WTC11 (cell line): Measurements from ENCODE around the gene ABCC6.

Experiments used
- CTCF ChIP-seq: fragments of 200-600 bp; IDR thresholded peaks from 2 replicates; pipeline ENCODE4 v1.8.0; 2022; ENCODE audit warnings: antibody characterized with exemption
- E2F5 ChIP-seq: sonication (generic); formaldehyde crosslinking; IDR thresholded peaks from 2 replicates; pipeline ENCODE4 v1.8.1; 2022; ENCODE audit warnings: mild to moderate bottlenecking, moderate library complexity, missing genetic modification reagents
- FOXJ3 ChIP-seq: sonication (generic); formaldehyde crosslinking; IDR thresholded peaks from 2 replicates; pipeline ENCODE4 v1.9.0; 2021; ENCODE audit warnings: missing genetic modification reagents, mild to moderate bottlenecking, borderline replicate concordance
- FOXP4 ChIP-seq: sonication (generic); formaldehyde crosslinking; IDR thresholded peaks from 2 replicates; pipeline ENCODE4 v1.8.0; 2022; ENCODE audit warnings: mild to moderate bottlenecking, missing genetic modification reagents
- MAX ChIP-seq: sonication (generic); formaldehyde crosslinking; IDR thresholded peaks from 2 replicates; pipeline ENCODE4 v1.8.0; 2022; ENCODE audit warnings: mild to moderate bottlenecking, missing genetic modification reagents
- MLX ChIP-seq: sonication (generic); formaldehyde crosslinking; IDR thresholded peaks from 2 replicates; pipeline ENCODE4 v1.8.1; 2023; ENCODE audit warnings: mild to moderate bottlenecking, missing genetic modification reagents, moderate library complexity
- MYBL2 ChIP-seq: sonication (generic); formaldehyde crosslinking; IDR thresholded peaks from 2 replicates; pipeline ENCODE4 v1.8.1; 2023; ENCODE audit warnings: mild to moderate bottlenecking, moderate library complexity, missing genetic modification reagents
- NFYB ChIP-seq: sonication (generic); formaldehyde crosslinking; conservative IDR thresholded peaks from 2 replicates; pipeline ENCODE4 v1.8.0; 2022; ENCODE audit warnings: low read depth, missing genetic modification reagents
- NR3C1 ChIP-seq: sonication (generic); formaldehyde crosslinking; conservative IDR thresholded peaks from 2 replicates; pipeline ENCODE4 v1.8.1; 2023; ENCODE audit warnings: low read depth, mild to moderate bottlenecking, missing genetic modification reagents
- TCF7 ChIP-seq: sonication (generic); formaldehyde crosslinking; IDR thresholded peaks from 2 replicates; pipeline ENCODE4 v1.8.0; 2022; ENCODE audit warnings: mild to moderate bottlenecking, low read depth, missing genetic modification reagents, moderate library complexity
- TEAD1 ChIP-seq: sonication (generic); formaldehyde crosslinking; IDR thresholded peaks from 2 replicates; pipeline ENCODE4 v1.8.0; 2022; ENCODE audit warnings: mild to moderate bottlenecking, missing genetic modification reagents
- ZBTB43 ChIP-seq: sonication (generic); formaldehyde crosslinking; IDR thresholded peaks from 2 replicates; pipeline ENCODE4 v1.8.1; 2023; ENCODE audit warnings: mild to moderate bottlenecking, missing genetic modification reagents
- ZMAT4 ChIP-seq: fragments of 250-450 bp; sonication (Bioruptor Pico); IDR thresholded peaks from 2 replicates; pipeline ENCODE4 v1.9.0; 2021; ENCODE audit warnings: mild to moderate bottlenecking
- ZNF232 ChIP-seq: sonication (generic); formaldehyde crosslinking; IDR thresholded peaks from 2 replicates; pipeline ENCODE4 v1.8.0; 2022; ENCODE audit warnings: mild to moderate bottlenecking, missing genetic modification reagents

- TF ChIP-seq CTCF = no peak
- no peak for TF ChIP-seq TEAD1 (CRISPR knock-in tag)
- no peak for TF ChIP-seq MYBL2
- TF ChIP-seq FOXP4 (CRISPR knock-in tag) = no peak
- no peak for TF ChIP-seq ZNF232 (CRISPR knock-in tag)
- TF ChIP-seq NFYB (CRISPR knock-in tag) = no peak
- no peak for TF ChIP-seq ZMAT4 (CRISPR knock-in tag)
- TF ChIP-seq NR3C1 (CRISPR knock-in tag) = no peak
- TF ChIP-seq TCF7 (CRISPR knock-in tag) = no peak
- no peak for TF ChIP-seq FOXJ3 (CRISPR knock-in tag)
- no peak for TF ChIP-seq ZBTB43 (CRISPR knock-in tag)
- no peak for TF ChIP-seq E2F5 (CRISPR knock-in tag)
- no peak for TF ChIP-seq MAX
- TF ChIP-seq MLX (CRISPR knock-in tag) = no peak
These were observed 38.2 kb downstream of the ABCC6 start for GRCh38 chr16:16185095-16185494.
